HG03108 (cell line): ENCODE measurements around the gene SEC63.

ENCODE experiments used
- ATAC-seq: cut with Tn5 transposase; IDR thresholded peaks from one replicate; pipeline ENCODE4 v1.9.1; 2021; ENCODE audit warnings: moderate library complexity; ENCODE audit not compliant: unreplicated experiment

SEC63 gene

GRCh38 chr6:107822176-107823046 is 135.6 kb downstream of the SEC63 start:
- peak; percentile 57 for ATAC-seq

DNA sequence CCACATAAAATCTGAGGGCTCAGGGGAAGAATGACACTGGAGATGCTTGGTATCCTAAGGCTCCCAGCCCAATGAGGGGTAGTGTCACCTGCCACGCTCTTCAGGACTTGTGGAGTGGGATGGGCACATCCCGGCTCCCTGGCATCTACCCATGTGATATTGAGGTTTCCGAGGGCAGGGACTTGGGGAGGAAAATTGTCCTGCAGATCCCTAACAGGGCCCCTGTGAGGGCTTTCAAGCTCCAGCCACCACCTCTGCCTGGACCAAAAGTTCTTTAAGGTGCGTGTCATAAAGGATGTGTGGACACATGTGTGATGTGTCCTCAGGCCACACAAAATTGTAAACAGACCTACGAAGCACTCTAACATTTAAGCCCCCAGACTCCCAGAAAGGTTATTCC is 136.4 kb downstream of the SEC63 start:
- ATAC-seq: no peak

- ATAC-seq: no peak
Observed at GRCh38 chr6:107820338-107821261, 137.4 kb downstream of the SEC63 start.

DNA sequence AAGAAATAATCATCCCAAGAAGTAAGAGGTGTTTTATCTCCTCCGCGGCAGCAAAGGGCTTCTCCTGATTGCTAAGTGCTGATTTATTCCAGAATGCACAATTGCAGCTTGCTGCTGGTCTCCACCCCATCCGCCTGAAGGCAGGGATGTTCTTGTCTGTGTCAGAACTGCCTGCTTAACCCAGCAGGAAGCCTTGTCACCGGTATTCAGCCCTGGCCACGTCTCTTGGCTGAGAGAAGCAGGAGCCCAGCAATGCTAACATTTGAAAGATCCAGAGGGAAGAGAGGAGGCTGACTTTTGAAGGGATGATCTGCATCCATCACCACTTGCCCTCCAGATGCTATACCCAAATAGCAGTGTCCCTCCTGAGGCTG is 138.1 kb downstream of the SEC63 start:
- no peak for ATAC-seq

GRCh38 chr6:107819217-107819616 is 138.8 kb downstream of the SEC63 start:
- ATAC-seq: no peak

- ATAC-seq: no peak
Observed at GRCh38 chr6:107818272-107818671, 139.7 kb downstream of the SEC63 start.

DNA sequence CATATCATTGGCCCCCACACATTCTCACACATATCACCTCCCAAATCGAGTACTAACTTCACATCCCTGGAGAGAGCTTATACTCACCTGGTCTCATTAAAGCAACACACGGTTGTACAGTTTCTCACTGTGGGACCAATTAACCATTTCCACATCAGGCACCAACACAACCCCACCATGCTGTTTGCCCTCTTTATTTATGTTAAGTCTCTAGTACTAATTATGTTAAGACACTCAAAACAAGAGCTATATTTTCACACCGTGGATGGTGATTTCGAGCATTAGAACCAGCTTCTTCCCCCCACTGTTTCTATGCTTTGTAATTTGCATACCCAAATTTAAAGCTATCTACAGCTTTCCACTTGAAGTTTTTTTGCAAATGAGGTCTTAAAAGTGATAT is 140.2 kb downstream of the SEC63 start:
- ATAC-seq: no peak
